ENCODE measurements around the gene ARHGAP8.

DNA sequence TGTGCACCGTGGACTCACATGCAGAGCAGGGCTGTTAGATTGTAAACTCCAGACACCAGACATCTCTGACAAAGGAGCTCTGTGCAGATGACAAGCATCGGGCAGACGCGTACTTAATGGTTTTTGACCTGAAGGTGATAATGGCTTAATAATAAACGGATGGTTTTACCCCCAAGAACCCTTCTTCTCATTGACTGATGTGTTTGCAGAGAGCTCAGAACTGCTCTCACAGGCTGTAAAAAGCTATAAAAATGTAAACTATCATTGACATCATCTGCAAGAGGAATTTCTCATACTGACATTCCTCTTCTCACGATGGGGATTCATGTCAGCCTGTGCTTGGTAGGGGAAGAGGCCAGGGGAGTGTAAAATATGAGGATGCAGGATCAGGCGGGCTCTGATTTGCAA is 8.6 kb upstream of the ARHGAP8 start:
- no peak for TF ChIP-seq CTCF (IDR thresholded peaks at IDR 0.05)
- no peak for TF ChIP-seq POLR2AphosphoS5 (IDR thresholded peaks at IDR 0.05)
- no peak for TF ChIP-seq POLR2A (IDR thresholded peaks at IDR 0.05)
